HL-60 (cell line): ENCODE data around the gene RORC.

Source experiments
- GABPA ChIP-seq: IDR thresholded peaks from 2 replicates; pipeline ENCODE4 v1.6.1; 2012; ENCODE audit warnings: low read depth
- POLR2AphosphoS5 ChIP-seq: IDR thresholded peaks from 2 replicates; pipeline ENCODE4 v1.6.1; 2012; ENCODE audit warnings: low read depth
- SPI1 ChIP-seq: IDR thresholded peaks from 2 replicates; pipeline ENCODE4 v1.6.1; 2012; ENCODE audit warnings: low read depth, mild to moderate bottlenecking, borderline replicate concordance
- TF ChIP-seq, protein P1 (sequence below): IDR thresholded peaks from one replicate; pipeline ENCODE4 v1.5.1; 2011; ENCODE audit warnings: low read length, control low read depth, inconsistent platforms; ENCODE audit not compliant: insufficient read depth
- TF ChIP-seq, protein P2 (sequence below): IDR thresholded peaks from 2 replicates; pipeline ENCODE4 v1.6.1; 2012; ENCODE audit warnings: low read depth; ENCODE audit not compliant: insufficient replicate concordance

GRCh38 chr1:151811181-151811580 lies 20.4 kb downstream of the RORC start:
- TF ChIP-seq, protein P1, sequence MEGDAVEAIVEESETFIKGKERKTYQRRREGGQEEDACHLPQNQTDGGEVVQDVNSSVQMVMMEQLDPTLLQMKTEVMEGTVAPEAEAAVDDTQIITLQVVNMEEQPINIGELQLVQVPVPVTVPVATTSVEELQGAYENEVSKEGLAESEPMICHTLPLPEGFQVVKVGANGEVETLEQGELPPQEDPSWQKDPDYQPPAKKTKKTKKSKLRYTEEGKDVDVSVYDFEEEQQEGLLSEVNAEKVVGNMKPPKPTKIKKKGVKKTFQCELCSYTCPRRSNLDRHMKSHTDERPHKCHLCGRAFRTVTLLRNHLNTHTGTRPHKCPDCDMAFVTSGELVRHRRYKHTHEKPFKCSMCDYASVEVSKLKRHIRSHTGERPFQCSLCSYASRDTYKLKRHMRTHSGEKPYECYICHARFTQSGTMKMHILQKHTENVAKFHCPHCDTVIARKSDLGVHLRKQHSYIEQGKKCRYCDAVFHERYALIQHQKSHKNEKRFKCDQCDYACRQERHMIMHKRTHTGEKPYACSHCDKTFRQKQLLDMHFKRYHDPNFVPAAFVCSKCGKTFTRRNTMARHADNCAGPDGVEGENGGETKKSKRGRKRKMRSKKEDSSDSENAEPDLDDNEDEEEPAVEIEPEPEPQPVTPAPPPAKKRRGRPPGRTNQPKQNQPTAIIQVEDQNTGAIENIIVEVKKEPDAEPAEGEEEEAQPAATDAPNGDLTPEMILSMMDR, result no peak
- TF ChIP-seq, protein P2, sequence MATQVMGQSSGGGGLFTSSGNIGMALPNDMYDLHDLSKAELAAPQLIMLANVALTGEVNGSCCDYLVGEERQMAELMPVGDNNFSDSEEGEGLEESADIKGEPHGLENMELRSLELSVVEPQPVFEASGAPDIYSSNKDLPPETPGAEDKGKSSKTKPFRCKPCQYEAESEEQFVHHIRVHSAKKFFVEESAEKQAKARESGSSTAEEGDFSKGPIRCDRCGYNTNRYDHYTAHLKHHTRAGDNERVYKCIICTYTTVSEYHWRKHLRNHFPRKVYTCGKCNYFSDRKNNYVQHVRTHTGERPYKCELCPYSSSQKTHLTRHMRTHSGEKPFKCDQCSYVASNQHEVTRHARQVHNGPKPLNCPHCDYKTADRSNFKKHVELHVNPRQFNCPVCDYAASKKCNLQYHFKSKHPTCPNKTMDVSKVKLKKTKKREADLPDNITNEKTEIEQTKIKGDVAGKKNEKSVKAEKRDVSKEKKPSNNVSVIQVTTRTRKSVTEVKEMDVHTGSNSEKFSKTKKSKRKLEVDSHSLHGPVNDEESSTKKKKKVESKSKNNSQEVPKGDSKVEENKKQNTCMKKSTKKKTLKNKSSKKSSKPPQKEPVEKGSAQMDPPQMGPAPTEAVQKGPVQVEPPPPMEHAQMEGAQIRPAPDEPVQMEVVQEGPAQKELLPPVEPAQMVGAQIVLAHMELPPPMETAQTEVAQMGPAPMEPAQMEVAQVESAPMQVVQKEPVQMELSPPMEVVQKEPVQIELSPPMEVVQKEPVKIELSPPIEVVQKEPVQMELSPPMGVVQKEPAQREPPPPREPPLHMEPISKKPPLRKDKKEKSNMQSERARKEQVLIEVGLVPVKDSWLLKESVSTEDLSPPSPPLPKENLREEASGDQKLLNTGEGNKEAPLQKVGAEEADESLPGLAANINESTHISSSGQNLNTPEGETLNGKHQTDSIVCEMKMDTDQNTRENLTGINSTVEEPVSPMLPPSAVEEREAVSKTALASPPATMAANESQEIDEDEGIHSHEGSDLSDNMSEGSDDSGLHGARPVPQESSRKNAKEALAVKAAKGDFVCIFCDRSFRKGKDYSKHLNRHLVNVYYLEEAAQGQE, result no peak
- TF ChIP-seq GABPA (no peak), POLR2AphosphoS5 (no peak), SPI1 (no peak)
